ENCODE data around the gene COL24A1. TPM values are rescaled to one million over a fixed set of nuclear protein-coding genes. Genes with fewer than 3 reads are reported as not detected.

Gene COL24A1
- total and polyA plus RNA-seq, 2 of the 13 experiments (the other 11 are each of a cell fraction or from before 2014, with no cell fraction given): 0.04 to 0.13 TPM

GRCh38 chr1:85984636-85985035, 171.9 kb downstream of the COL24A1 start:
- 1% methylated on average over 4 of the region's 4 CpGs for WGBS (ENCODE audit: low lambda C conversion rate)
- no peaks in the 10 kb centered on the region for H3K4me1 ChIP-seq (ENCODE audit: insufficient read depth, low read length)
- ATAC-seq (no peak), FAIRE-seq (no peak), DNase-seq (ENCODE audit: low spot score) (no peak)
- no peaks in the 10 kb centered on the region for H3K9me3 ChIP-seq (ENCODE audit: low read length)
- no peak overlapping the region for H3K4me3 ChIP-seq (replicated peaks in 1 of 3; ENCODE audit: insufficient read depth in 1 of 3, low read depth in 2 of 3, low read length in 3 of 3)
- intact Hi-C loops (cut with micrococcal nuclease; ENCODE audit: unreplicated experiment): no loop called here
- no peaks in the 10 kb centered on the region for H3K36me3 ChIP-seq (replicated peaks in 1 of 2; ENCODE audit: control insufficient read depth in 1 of 2, insufficient read depth in 2 of 2, low read length in 2 of 2)
- H4K20me1 ChIP-seq (ENCODE audit: insufficient read depth, low read length): no peaks in the 10 kb centered on the region
- H3K27ac ChIP-seq (ENCODE audit: extremely low read length, insufficient read depth, low read length): no peak overlapping the region
- no peak overlapping the region for H3K9ac ChIP-seq (ENCODE audit: insufficient read depth, low read depth, low read length)
- H3K79me2 ChIP-seq (ENCODE audit: insufficient read depth, low read length): no peaks in the 10 kb centered on the region
- no peak overlapping the region for H2AFZ ChIP-seq (ENCODE audit: low read length)
- H3K4me2 ChIP-seq (ENCODE audit: low read depth, low read length): no peak overlapping the region
- POLR2A ChIA-PET: no interaction called here
- in situ Hi-C loops (cut with HindIII; ENCODE audit: extremely low pct_ligation_motif_present, low pct_unique_long_range_greater_than_20kb): no loop called here
- H3K27me3 ChIP-seq (ENCODE audit: control insufficient read depth in 1 of 2, insufficient read depth in 2 of 2, low read length in 2 of 2): no peaks in the 10 kb centered on the region
- CTCF ChIA-PET (ENCODE audit: low intra/inter-chr PET ratio, low total read pairs): no interaction called here
- no TSS peak for BruUV-seq (replicated peaks)
- no peak for TF ChIP-seq HDAC1 (CRISPR knock-in tag; IDR thresholded peaks at IDR 0.05)
- no peak for TF ChIP-seq KDM4B (CRISPR knock-in tag; IDR thresholded peaks at IDR 0.05)
- no peak for TF ChIP-seq ZNF331 (CRISPR knock-in tag; IDR thresholded peaks at IDR 0.05)
- no peak for TF ChIP-seq ZMAT3 (CRISPR knock-in tag; conservative IDR thresholded peaks at IDR 0.05)
- TF ChIP-seq SNAPC2 (CRISPR knock-in tag; IDR thresholded peaks at IDR 0.05): no peak
- no peak for TF ChIP-seq ZNF546 (CRISPR knock-in tag; conservative IDR thresholded peaks at IDR 0.05)
- no peak for TF ChIP-seq GFI1 (CRISPR knock-in tag; IDR thresholded peaks at IDR 0.05; ENCODE audit: borderline replicate concordance)
- TF ChIP-seq ZNF597 (CRISPR knock-in tag; IDR thresholded peaks at IDR 0.05): no peak
- no peak for TF ChIP-seq ZNF788 (CRISPR knock-in tag; IDR thresholded peaks at IDR 0.05; ENCODE audit: borderline replicate concordance)
- no peak for TF ChIP-seq GMEB2 (CRISPR knock-in tag; IDR thresholded peaks at IDR 0.05; ENCODE audit: low read depth)
- TF ChIP-seq JDP2 (CRISPR knock-in tag; IDR thresholded peaks at IDR 0.05; ENCODE audit: borderline replicate concordance): no peak
- no peak for TF ChIP-seq ZNF629 (CRISPR knock-in tag; conservative IDR thresholded peaks at IDR 0.05)
- TF ChIP-seq ZNF20 (CRISPR knock-in tag; IDR thresholded peaks at IDR 0.05): no peak
- TF ChIP-seq AGO2 (optimal IDR thresholded peaks at IDR 0.05; ENCODE audit: low read depth, low read length): no peak
- no peak for TF ChIP-seq ZNF337 (CRISPR knock-in tag; IDR thresholded peaks at IDR 0.05; ENCODE audit: borderline replicate concordance, low read depth)
- no peak for TF ChIP-seq ZNF609 (CRISPR knock-in tag; IDR thresholded peaks at IDR 0.05; ENCODE audit: borderline replicate concordance)
- TF ChIP-seq ZNF160 (CRISPR knock-in tag; IDR thresholded peaks at IDR 0.05): no peak
